Femur (tissue), 1 donor: ENCODE data around the gene PRICKLE2.

Source experiments
- DNase-seq: peaks from one replicate; pipeline ENCODE4 v3.0.0-alpha.2; 2017

PRICKLE2 gene

GRCh38 chr3:64218746-64219145 lies 6.5 kb downstream of the PRICKLE2 start:
- no peak for DNase-seq

- no peak for DNase-seq
Measured at GRCh38 chr3:64218329-64218728, 6.9 kb downstream of the PRICKLE2 start.

DNA sequence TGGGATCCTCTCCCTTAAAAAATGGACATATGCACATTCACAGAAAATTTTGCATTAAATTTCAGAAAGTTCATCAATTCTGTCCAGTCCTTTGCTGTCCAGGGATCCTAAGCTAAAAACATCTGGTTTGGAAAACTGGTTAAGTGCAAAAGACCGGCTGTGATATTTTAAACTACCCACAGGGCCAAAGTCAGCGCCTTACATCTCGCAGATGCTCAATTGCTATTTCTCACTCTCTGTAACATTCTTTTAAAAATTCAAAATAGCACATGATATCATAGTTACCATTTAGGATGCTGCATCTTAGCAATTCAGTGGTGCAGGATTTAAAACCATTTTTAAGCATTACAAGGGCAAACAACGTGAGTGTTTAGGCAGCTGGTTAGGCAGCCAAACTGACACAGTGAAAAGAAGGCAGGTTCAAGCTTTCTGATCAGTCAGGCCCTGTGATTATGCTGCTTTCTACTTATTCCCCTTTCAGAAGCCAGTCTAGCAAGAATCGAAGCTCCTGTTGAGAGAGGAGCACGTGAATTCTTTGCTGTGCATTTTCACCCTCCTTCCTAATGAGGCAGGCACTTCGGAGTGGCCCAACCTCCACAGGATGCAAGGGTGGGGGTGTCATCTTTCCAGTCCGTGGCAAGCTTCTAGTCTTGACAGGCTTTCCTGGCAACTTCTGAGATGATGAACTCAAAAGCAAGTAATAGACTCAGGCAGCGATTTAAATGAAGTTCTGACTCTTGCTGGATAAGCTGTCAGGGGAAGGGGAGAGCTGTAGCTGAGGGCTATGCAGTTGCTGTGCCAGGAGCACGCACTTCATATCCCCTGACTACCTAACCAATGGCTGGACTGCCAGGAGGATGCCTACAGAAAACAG lies 8.8 kb downstream of the PRICKLE2 start:
- peak; percentile 42 for DNase-seq

DNA sequence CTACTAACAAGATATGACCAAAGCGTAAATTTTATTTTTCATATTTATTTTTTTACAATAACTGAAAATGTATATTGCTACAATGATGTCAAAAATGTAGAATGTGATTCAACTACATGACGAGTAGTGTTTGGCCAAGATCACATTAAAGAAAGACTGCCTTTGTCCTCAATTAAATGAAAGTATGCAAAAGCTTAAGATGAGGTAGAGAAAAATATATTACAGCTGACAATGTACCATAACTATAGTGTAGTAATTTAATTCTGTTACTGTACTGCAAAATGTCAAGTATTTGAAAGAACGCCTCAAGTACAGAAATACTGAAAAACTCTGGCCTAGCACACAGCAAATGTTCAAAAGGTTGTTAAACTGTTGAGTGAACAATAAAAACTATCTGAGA lies 9.7 kb downstream of the PRICKLE2 start:
- DNase-seq = no peak

GRCh38 chr3:64215103-64215502 lies 10.2 kb downstream of the PRICKLE2 start:
- DNase-seq = no peak

GRCh38 chr3:64214381-64215018 lies 10.8 kb downstream of the PRICKLE2 start:
- peak; percentile 57 for DNase-seq

DNA sequence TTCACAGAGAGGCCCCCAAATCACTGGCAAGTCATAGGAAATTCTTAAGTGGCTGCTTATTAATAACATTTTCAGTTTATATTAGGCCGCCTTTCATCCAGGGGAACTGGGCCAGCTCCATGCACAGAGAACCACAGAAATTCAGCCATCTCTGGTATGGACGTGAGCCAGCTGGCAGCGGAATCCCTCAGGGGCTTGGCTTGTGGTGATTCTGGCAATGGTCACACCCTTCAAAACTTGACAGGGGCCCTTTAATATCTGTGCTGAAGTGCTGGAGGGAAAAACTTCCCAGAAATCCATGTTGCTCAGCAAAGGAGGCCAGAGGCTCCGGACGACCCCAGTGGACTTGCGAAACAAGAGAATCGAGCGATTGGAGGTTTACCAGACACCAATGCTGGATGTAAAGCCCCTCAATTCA lies 11.3 kb downstream of the PRICKLE2 start:
- peak; percentile 89 for DNase-seq

DNA sequence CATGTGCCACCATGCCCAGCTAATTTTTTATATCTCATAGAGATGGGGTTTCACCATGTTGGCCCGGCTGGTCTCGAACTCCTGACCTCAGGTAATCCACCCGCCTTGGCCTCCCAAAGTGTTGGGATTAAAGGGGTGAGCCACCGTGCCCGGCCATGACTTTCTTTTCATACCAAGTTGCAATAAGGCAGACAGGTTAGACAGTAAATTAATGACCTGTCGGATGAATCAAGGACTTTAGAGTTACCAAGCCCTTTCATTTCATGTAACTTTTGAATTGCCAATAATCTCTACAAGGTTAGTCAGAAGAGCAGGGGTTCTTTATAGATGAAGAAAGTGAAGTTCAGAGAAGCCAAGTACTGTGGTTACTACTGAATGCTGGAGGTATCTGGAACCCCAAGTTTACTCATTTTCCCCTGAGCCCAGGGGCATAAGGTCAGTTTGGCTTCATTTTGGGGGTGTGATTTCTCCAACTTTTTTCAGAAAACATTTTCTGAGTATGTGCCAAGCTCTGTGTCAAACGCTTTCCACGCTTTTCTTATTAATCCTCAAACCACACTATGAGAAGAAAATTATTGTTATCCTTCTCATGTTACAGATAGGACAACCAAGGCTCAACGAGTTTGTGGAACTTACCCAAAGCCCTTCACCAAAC lies 11.9 kb downstream of the PRICKLE2 start:
- no peak for DNase-seq

DNA sequence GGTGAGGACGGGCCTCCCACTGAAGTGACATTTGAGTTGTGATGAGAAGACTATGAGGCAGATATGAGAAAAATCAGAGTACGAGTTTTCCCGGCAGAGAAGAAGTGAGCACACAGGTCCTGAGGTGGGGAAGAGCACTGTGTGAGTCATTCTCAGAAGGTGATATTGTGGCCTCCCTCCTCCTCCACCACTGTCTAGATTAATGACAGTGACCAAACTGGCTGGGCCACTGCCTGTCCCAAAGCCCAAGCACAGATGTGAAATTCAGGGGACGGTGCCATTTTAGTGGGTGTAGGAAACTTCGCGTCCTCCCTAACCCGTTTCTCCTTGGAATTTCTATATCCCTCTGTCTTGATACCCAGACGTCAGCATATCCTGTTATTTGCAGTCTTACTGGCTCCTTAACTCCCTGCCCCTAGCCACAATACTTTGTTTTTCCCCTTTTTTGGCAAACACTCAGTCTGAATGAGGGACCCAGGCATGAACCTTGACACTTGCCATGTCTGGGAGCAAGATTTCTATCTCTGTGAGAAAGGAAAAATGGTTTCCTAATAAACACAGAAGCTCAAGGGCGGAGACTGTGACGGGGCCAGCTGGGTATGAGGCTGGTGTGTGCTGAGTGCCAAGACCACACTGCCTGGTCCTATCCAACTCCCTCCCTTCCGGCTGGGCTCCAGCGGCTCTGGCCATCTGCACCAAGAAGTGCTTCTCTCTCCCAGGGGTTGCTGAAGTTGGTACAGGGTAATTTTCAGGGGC lies 15.2 kb downstream of the PRICKLE2 start:
- peak; percentile 88 for DNase-seq

DNA sequence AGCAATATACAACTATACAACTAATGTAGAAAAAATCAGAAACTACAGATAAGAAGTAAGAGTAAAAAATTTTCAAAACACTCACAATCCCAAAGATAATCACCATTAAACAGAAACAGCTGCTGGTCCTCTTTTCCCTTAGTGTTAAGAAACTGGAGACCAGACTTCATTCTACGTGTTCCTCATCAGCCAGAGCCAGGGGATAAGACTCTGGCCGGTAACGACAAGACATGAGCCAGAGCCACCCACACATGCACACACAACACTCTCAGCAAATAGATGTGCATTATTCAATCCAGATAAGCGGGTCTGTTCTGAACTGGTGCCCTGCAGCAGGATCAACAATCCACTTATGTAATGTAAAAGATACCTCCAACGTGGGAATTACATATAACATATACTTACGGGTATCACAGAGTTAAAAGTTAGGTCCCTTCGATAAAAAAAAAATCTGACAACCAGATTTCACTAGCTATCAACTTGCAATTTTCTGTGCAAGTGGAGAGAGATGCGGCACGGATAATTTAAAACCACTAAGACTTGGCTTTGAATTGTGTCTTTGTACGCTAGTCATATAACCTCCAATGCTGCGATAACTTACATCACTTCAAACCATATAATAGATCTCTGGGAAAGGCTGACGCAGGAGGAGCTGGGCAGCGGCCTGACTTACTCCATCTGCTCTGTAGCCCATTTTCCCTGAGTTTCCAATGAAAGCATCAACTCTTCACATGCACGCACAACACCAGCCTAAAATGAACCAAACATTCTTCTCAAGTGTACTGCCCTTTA lies 17.8 kb downstream of the PRICKLE2 start:
- DNase-seq = peak; percentile 80

DNA sequence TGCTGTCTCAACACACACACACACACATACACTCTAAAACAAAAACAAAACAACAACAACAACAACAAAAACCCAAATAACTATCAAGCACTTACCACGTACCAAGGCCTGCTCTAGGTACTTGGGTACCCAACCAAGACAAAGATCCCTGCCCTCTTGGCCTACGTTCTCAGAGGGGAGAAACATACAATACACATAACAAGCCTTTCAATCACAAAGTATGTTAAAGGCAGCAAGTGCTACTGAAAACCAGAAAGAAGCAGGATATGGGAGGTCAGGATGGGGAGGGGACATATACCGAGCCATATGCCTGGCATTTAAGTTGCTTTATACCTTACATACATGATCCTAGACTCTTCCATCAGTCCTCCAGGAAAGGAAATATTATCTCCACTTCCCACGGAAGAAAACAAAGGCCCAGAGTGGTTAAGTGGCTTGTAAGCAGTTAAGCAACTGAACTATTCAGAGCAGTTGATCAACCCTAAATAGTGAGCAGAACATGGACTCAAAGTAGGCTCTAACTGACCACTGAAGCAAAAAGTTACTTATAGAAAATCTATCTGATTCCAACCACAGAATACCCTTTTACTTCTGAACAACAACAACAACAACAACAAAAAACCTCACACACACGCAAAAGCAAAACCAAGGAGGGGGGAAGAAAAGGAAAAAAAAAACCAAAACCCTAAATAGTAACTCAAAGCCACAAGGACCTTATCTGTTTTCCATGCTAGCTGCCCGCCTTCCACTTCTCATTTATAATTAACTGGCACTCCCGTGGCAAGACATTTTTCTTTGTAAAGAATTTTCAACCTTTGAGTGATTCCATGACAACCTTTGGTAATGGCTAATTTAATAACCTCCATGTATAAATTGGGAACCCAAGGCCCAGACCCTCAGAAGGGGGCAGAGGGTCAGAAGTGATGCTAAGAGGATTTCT lies 21.0 kb downstream of the PRICKLE2 start:
- no peak for DNase-seq

DNA sequence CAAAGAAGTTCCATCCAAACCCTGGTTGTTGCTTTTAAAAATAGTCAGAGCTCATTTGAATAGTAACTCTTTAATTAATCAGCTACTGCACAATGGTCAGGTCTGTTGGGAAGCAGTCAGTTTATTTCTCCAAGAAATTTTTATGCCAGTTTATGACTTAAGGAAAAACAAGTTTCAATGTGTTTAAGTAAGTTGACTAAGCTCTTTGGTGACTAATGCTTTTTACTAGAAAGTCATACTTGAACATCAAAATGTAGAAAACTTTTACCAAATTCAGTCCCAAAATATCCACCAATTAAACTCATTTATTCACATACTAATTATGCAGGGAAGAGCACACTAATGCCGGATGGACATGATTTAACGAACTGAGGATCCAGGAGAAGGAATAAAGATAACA lies 22.1 kb downstream of the PRICKLE2 start:
- DNase-seq = no peak

DNA sequence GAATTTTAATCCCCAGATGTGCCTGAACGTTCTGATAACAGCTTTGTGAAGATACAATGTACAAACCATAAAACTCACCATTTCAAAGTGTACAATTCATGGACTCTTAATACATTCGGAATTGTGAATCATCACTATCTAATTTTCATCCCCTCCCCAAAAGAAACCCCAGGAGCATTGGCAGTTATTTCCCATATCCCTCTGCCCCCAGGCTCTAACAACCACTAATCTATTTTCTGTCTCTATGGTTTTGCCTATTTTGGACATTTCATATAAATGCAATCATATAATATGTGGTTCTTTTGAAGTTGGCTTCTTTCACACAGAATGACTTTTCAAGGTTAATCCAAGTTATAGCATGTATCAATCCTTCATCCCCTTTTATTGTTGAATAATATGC lies 25.3 kb downstream of the PRICKLE2 start:
- no peak for DNase-seq

- DNase-seq = no peak
Measured at GRCh38 chr3:64196236-64196929, 28.9 kb downstream of the PRICKLE2 start.

DNA sequence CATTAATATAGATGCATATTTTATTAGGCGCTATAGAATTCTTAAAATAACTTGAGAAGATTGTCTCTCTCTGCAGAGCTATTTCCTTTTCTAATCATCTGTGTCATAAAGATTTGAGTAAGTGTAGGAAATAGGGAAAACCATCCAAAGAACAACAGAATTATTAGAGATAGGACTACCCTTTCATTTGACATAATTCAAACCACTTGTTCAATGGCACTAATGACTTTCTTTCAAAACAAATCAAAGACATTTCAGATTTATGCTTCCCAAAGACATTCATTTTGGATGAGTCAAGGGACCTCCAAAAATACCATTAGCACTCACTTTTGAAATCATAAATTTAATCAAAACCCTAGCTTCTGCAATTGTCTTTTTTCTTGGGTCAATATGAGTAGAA lies 29.5 kb downstream of the PRICKLE2 start:
- no peak for DNase-seq

DNA sequence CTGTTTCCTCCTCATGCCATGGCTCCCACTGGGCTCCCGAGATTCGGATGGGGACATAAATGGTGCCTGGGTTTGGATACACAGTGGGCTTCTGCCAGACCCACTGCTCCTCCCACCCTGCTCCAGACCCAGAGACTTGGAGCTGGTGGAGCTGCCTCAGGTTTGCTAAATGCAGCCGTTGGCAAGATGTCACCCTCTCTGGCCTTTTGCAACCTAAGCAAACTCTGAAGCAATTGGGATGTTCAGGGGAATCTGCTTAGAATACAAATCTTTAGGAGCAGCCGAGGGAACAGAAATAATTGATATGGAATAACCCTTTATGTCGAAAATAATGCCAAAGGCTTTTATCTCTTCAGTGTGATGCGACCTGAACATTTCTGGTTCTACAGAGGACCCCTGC lies 33.4 kb downstream of the PRICKLE2 start:
- no peak for DNase-seq

GRCh38 chr3:64190517-64191515 lies 34.5 kb downstream of the PRICKLE2 start:
- no peak for DNase-seq

DNA sequence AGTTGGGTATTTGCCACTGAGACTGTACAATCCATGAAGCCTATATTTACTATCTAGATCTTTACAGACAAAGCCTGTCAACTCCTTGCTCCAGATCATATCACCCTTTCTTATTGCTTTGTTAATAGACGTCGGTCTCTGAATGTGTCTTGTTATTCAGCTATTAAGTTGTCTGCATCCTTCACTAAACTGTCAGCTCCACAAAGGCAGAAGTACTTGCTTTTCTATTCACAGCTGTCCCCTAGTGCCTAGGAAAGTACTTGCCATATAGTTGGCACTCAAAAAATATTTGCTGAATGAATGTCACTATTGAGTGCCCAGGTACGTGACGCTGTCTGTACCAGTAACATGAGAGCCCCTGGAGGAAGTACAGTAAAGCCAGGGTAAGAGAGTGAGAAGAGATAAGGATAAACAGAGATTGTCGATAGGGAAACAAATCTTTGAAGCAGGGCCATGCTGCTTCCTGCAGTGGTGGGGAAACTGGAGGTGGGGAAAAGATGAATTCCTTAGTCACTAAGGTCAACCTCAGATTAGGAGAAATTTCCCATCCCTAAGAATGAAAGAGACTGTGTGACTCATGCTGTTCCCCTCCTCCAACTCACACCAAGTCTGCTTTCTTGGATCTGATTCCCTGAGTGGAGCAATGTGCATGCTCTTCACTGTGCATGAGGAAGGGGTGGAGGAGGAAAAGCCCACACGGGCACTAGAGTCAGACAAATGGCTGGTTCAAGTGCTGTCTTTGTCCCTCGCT lies 36.3 kb downstream of the PRICKLE2 start:
- peak; percentile 34 for DNase-seq
